HL-60 (cell line): ENCODE data around the gene IMMP2L.

ENCODE experiments used
- DNase-seq, 2 experiments: peaks; one replicate each; pipeline ENCODE4 v3.0.0-alpha.2; 2010 to 2020; ENCODE audit warnings: low read depth in 1 of 2, low spot score in 1 of 2
- H3K27ac ChIP-seq: fragments of 250-450 bp; sonication (Bioruptor Pico); replicated peaks from 2 replicates; pipeline ENCODE4 v1.5.1; 2020; ENCODE audit warnings: mild to moderate bottlenecking, moderate library complexity
- H3K27me3 ChIP-seq: fragments of 250-450 bp; sonication (Bioruptor Pico); 2 replicates; pipeline ENCODE4 v1.5.1; 2021; ENCODE audit warnings: mild to moderate bottlenecking, moderate library complexity; ENCODE audit not compliant: insufficient read depth, poor library complexity, severe bottlenecking
- H3K4me3 ChIP-seq: replicated peaks from 2 replicates; pipeline ENCODE4 v1.5.1; 2011; ENCODE audit warnings: mild to moderate bottlenecking, control low read depth, low read length; ENCODE audit not compliant: insufficient read depth
- GABPA ChIP-seq: IDR thresholded peaks from 2 replicates; pipeline ENCODE4 v1.6.1; 2012; ENCODE audit warnings: low read depth
- POLR2AphosphoS5 ChIP-seq: IDR thresholded peaks from 2 replicates; pipeline ENCODE4 v1.6.1; 2012; ENCODE audit warnings: low read depth
- SPI1 ChIP-seq: IDR thresholded peaks from 2 replicates; pipeline ENCODE4 v1.6.1; 2012; ENCODE audit warnings: low read depth, mild to moderate bottlenecking, borderline replicate concordance
- TF ChIP-seq, protein P1 (sequence below): IDR thresholded peaks from one replicate; pipeline ENCODE4 v1.5.1; 2011; ENCODE audit warnings: low read length, control low read depth, inconsistent platforms; ENCODE audit not compliant: insufficient read depth
- TF ChIP-seq, protein P2 (sequence below): IDR thresholded peaks from 2 replicates; pipeline ENCODE4 v1.6.1; 2012; ENCODE audit warnings: low read depth; ENCODE audit not compliant: insufficient replicate concordance

Gene IMMP2L

DNA sequence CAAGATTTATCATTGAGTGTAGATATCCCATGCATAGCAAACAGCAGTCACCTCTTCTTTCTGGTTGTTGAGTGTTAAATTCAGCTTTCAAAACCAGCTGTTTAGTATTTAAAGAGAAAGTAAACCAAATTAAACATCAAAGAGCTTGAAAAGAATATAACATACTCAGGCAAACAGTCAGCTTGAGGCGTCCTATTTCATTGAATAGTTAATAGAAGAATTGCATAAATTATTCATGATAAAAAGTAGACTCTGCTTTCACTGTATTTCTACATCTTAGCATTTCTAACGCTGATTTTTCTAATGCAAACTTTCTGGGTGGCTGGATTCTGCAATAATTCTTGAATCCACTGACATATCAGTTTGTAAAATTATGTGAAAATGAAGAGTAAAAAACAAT, 935.9 kb downstream of the IMMP2L start:
- Histone ChIP-seq H3K27me3 (no peaks in the 10 kb centered on the region), H3K4me3 (no peak overlapping the region), H3K27ac (no peak overlapping the region)
- DNase-seq = no peak
- TF ChIP-seq, protein P1, sequence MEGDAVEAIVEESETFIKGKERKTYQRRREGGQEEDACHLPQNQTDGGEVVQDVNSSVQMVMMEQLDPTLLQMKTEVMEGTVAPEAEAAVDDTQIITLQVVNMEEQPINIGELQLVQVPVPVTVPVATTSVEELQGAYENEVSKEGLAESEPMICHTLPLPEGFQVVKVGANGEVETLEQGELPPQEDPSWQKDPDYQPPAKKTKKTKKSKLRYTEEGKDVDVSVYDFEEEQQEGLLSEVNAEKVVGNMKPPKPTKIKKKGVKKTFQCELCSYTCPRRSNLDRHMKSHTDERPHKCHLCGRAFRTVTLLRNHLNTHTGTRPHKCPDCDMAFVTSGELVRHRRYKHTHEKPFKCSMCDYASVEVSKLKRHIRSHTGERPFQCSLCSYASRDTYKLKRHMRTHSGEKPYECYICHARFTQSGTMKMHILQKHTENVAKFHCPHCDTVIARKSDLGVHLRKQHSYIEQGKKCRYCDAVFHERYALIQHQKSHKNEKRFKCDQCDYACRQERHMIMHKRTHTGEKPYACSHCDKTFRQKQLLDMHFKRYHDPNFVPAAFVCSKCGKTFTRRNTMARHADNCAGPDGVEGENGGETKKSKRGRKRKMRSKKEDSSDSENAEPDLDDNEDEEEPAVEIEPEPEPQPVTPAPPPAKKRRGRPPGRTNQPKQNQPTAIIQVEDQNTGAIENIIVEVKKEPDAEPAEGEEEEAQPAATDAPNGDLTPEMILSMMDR = no peak
- TF ChIP-seq POLR2AphosphoS5 (no peak), SPI1 (no peak), GABPA (no peak)
- TF ChIP-seq, protein P2, sequence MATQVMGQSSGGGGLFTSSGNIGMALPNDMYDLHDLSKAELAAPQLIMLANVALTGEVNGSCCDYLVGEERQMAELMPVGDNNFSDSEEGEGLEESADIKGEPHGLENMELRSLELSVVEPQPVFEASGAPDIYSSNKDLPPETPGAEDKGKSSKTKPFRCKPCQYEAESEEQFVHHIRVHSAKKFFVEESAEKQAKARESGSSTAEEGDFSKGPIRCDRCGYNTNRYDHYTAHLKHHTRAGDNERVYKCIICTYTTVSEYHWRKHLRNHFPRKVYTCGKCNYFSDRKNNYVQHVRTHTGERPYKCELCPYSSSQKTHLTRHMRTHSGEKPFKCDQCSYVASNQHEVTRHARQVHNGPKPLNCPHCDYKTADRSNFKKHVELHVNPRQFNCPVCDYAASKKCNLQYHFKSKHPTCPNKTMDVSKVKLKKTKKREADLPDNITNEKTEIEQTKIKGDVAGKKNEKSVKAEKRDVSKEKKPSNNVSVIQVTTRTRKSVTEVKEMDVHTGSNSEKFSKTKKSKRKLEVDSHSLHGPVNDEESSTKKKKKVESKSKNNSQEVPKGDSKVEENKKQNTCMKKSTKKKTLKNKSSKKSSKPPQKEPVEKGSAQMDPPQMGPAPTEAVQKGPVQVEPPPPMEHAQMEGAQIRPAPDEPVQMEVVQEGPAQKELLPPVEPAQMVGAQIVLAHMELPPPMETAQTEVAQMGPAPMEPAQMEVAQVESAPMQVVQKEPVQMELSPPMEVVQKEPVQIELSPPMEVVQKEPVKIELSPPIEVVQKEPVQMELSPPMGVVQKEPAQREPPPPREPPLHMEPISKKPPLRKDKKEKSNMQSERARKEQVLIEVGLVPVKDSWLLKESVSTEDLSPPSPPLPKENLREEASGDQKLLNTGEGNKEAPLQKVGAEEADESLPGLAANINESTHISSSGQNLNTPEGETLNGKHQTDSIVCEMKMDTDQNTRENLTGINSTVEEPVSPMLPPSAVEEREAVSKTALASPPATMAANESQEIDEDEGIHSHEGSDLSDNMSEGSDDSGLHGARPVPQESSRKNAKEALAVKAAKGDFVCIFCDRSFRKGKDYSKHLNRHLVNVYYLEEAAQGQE = no peak

DNA sequence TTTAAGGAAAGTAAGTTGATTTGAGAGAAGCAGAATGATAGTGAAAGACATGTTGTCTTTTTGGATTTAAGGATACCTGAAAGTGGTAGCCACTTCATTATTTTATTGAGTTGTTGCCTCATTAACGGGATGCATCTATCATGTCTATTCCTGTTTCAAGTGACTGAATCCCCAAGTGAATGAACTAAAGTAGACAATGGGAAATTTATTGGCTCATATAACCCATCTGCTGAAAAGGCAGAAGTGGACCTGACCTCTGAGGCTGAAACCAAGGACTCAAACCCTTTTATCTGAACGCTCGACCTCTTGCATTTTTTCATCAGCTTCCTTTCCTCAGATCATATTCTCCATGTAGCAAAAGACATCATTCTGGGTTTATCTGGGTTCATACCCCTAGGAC, 937.0 kb downstream of the IMMP2L start:
- Histone ChIP-seq H3K27ac (no peak overlapping the region), H3K4me3 (no peak overlapping the region), H3K27me3 (no peaks in the 10 kb centered on the region)
- no peak for DNase-seq
- TF ChIP-seq, protein P1 = no peak
- TF ChIP-seq, protein P2 = no peak

DNA sequence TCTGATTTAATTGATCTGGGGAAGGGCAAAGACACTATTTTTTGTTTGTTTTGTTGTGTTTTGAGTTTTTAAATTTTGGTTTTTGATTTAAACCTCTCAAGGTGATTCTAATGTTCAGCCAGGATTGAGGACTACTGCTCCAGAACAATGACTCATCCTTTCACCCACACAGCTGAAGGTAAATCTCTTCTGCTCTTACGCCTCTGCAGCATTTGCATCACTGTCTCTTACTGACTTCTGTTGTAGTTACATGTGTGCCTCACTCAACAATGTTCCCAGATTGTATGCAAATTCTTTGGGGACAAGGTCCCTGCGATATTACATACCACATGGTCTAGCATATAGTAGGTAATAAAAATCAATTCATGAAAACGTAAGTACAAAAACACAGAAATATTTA, 938.9 kb downstream of the IMMP2L start:
- no peak for DNase-seq
- TF ChIP-seq, protein P1 = no peak
- TF ChIP-seq SPI1 (no peak), POLR2AphosphoS5 (no peak), GABPA (no peak)
- TF ChIP-seq, protein P2 = no peak
- Histone ChIP-seq H3K4me3 (no peak overlapping the region), H3K27ac (no peak overlapping the region), H3K27me3 (no peaks in the 10 kb centered on the region)
